Thyroid gland (tissue), 4 donors: ENCODE measurements around the gene GALNT15. TPM values are rescaled to one million over a fixed set of nuclear protein-coding genes. Genes with fewer than 3 reads are reported as not detected.

ENCODE experiments used
- DNase-seq, 2 donors: peaks; one replicate each; pipeline ENCODE4 v3.0.0-alpha.2; 2019
- H3K27ac ChIP-seq, 3 donors: fragments of 200-600 bp; sonication (generic); 1 replicate in 2 of 3; 2 replicates in 1 of 3; pipeline ENCODE4 v1.5.1; 2016 to 2019; ENCODE audit warnings: mild to moderate bottlenecking in 1 of 3, moderate library complexity in 1 of 3
- H3K27me3 ChIP-seq: fragments of 200-600 bp; sonication (generic); one replicate; pipeline ENCODE4 v1.5.1; 2019
- H3K36me3 ChIP-seq, 2 donors: fragments of 200-600 bp; sonication (generic); one replicate each; pipeline ENCODE4 v1.5.1; 2016 to 2019
- H3K4me1 ChIP-seq, 2 donors: fragments of 200-600 bp; sonication (generic); one replicate each; pipeline ENCODE4 v1.5.1; 2017 to 2019
- H3K4me3 ChIP-seq, 3 donors: fragments of 200-600 bp; sonication (generic); replicated peaks in 1 of 3; 1 replicate in 2 of 3; 2 replicates in 1 of 3; pipeline ENCODE4 v1.5.1; 2016; ENCODE audit warnings: mild to moderate bottlenecking in 1 of 3
- H3K9me3 ChIP-seq: fragments of 200-600 bp; sonication (generic); one replicate; pipeline ENCODE4 v1.5.1; 2017
- POLR2A ChIP-seq, 2 donors: fragments of 450-650 bp; IDR thresholded peaks; one replicate each; pipeline ENCODE4 v1.6.1; 2017; ENCODE audit warnings: antibody characterized with exemption in 2 of 2, mild to moderate bottlenecking in 2 of 2, moderate library complexity in 1 of 2
- WGBS, 2 donors: methylation state at CpG; one replicate each; pipeline ENCODE4 v1.1.5; 2017; 5-methylcytosine and 5-hydroxymethylcytosine counted together
- intact Hi-C: fragments of 100-400 bp; cut with DNase I; formaldehyde crosslinking; loops from one replicate; pipeline ENCODE4 v1.15.1; 2023
- total RNA-seq, 4 donors: library from RNA; depleted of rRNA; stranded (reverse); fragments of >200 nt; gene quantifications; one replicate each; pipeline ENCODE4 v1.2.3, GENCODE V29; 2016
- TF ChIP-seq, protein P1 (sequence below), 6 experiments: fragments of 200-600 bp in 3 of 6; fragments of 450-650 bp in 3 of 6; sonication (generic) in 3 of 6; IDR thresholded peaks; one replicate each; pipeline ENCODE4 v1.5.1; 2016 to 2019; ENCODE audit warnings: antibody characterized with exemption in 6 of 6, mild to moderate bottlenecking in 2 of 6, inconsistent platforms in 1 of 6, moderate library complexity in 1 of 6

Gene GALNT15
- total RNA-seq, 4 donors from 2014 or later = 21.3 to 226 (median 49.4) TPM

DNA sequence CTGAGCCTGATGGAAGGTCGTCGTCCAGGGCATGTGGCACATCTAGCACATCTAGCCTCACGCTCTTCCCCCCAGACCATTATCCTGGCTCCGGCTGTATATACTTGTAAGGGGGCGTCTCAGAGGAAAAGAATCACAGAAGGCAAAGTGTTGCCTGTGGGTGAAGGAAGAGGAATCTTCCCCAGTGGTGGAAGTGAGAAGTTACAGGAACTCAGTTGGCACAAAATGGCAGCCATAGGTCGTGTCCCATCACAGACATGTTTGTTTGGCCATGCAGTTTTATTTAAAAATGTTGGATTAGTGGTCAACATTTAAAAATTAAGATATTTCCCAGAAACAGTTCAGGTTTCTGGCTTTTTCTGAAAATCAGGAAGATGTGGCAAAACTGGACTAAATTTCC is 13.6 kb downstream of the GALNT15 start:
- no peak overlapping the region for H3K4me3 ChIP-seq
- WGBS, 2 donors = 90 to 91% methylated on average over 6 of the region's 6 CpGs
- intact Hi-C loops = no loop called here
- H3K27ac ChIP-seq = no peak overlapping the region
- no peaks in the 10 kb centered on the region for H3K36me3 ChIP-seq
- no peak for DNase-seq
- H3K27me3 ChIP-seq = no peaks in the 10 kb centered on the region
- no peaks in the 10 kb centered on the region for H3K4me1 ChIP-seq
- H3K9me3 ChIP-seq = no peaks in the 10 kb centered on the region
- no peak for TF ChIP-seq POLR2A (IDR thresholded peaks at IDR 0.05)
- TF ChIP-seq, protein P1, sequence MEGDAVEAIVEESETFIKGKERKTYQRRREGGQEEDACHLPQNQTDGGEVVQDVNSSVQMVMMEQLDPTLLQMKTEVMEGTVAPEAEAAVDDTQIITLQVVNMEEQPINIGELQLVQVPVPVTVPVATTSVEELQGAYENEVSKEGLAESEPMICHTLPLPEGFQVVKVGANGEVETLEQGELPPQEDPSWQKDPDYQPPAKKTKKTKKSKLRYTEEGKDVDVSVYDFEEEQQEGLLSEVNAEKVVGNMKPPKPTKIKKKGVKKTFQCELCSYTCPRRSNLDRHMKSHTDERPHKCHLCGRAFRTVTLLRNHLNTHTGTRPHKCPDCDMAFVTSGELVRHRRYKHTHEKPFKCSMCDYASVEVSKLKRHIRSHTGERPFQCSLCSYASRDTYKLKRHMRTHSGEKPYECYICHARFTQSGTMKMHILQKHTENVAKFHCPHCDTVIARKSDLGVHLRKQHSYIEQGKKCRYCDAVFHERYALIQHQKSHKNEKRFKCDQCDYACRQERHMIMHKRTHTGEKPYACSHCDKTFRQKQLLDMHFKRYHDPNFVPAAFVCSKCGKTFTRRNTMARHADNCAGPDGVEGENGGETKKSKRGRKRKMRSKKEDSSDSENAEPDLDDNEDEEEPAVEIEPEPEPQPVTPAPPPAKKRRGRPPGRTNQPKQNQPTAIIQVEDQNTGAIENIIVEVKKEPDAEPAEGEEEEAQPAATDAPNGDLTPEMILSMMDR (IDR thresholded peaks at IDR 0.05) = no peak

DNA sequence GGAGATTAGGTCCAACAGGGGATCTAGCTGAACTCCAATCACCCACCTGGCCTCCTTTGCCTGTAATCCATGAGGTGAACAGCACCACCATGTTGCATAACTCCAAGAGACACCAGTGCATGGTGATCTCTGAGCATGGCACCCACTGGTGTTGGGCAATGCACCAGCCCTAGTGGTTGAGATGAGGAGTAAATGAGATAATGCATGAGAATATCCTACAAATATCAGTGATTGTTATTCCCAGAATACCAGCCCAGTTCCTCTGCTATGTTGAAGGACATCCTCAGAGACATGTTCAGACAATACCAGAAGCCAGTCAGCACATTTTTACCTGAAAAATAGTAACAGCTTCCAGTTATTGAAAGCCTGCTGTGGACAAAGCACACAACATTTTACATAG is 14.7 kb downstream of the GALNT15 start:
- intact Hi-C loops = no loop called here
- no peaks in the 10 kb centered on the region for H3K36me3 ChIP-seq
- no peak for DNase-seq
- TF ChIP-seq, protein P1 (IDR thresholded peaks at IDR 0.05) = no peak
- no peak for TF ChIP-seq POLR2A (IDR thresholded peaks at IDR 0.05)
- H3K4me1 ChIP-seq = no peaks in the 10 kb centered on the region
- no peaks in the 10 kb centered on the region for H3K27me3 ChIP-seq
- no peak overlapping the region for H3K27ac ChIP-seq
- no peaks in the 10 kb centered on the region for H3K9me3 ChIP-seq
- H3K4me3 ChIP-seq = no peak overlapping the region

DNA sequence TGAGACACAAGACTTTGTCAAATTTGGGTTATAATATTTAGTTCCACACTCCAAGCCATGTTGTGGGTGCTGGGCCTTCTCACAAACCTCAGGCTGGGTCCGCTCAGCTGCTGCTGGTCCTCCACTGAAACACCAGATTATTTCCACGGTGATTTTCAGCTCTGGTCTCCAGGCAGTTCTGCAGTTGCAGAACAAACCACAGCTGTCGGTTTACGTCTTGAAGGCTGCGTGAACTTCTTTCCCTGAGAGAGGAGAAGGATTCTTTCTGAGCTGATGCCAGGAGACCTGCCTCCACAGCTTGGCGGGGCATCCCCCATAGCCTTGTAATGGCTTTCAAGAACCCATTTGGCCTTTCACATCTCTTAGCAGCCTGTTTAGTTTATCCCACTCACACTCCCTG is 16.2 kb downstream of the GALNT15 start:
- DNase-seq = no peak
- no peak overlapping the region for H3K4me3 ChIP-seq
- H3K27ac ChIP-seq = no peak overlapping the region
- intact Hi-C loops = no loop called here
- no peaks in the 10 kb centered on the region for H3K36me3 ChIP-seq
- TF ChIP-seq POLR2A (IDR thresholded peaks at IDR 0.05) = no peak
- TF ChIP-seq, protein P1 (IDR thresholded peaks at IDR 0.05) = no peak
- 92 to 94% methylated on average over 6 of the region's 6 CpGs for WGBS, 2 donors
- H3K27me3 ChIP-seq = no peaks in the 10 kb centered on the region
- no peaks in the 10 kb centered on the region for H3K9me3 ChIP-seq
- no peaks in the 10 kb centered on the region for H3K4me1 ChIP-seq

DNA sequence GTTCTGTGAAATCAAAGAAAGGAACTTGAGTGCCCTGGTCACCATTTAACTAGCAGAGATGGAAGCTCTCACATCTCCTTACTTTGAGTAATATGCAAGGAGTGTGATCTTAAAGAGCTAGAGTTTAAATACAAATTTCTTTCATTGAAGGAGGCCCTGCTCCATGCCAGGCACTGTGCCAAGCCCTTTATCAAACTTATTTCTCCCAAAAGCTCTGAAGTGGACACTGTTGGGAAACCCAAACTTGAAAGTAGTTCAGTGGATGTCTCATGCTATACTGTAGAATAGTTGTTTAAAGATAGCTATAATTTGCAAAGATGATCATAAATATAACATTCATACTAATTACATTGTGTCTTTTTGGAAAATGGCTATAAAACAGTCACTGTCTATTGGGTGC is 17.1 kb downstream of the GALNT15 start:
- Histone ChIP-seq H3K36me3 (no peaks in the 10 kb centered on the region), H3K4me3 (no peak overlapping the region), H3K27me3 (no peaks in the 10 kb centered on the region), H3K4me1 (no peaks in the 10 kb centered on the region), H3K27ac (no peak overlapping the region), H3K9me3 (no peaks in the 10 kb centered on the region)
- TF ChIP-seq, protein P1 (IDR thresholded peaks at IDR 0.05) = no peak
- TF ChIP-seq POLR2A (IDR thresholded peaks at IDR 0.05) = no peak
- intact Hi-C loops = no loop called here
- peak in 1 of 2 donors; percentile 15 for DNase-seq

DNA sequence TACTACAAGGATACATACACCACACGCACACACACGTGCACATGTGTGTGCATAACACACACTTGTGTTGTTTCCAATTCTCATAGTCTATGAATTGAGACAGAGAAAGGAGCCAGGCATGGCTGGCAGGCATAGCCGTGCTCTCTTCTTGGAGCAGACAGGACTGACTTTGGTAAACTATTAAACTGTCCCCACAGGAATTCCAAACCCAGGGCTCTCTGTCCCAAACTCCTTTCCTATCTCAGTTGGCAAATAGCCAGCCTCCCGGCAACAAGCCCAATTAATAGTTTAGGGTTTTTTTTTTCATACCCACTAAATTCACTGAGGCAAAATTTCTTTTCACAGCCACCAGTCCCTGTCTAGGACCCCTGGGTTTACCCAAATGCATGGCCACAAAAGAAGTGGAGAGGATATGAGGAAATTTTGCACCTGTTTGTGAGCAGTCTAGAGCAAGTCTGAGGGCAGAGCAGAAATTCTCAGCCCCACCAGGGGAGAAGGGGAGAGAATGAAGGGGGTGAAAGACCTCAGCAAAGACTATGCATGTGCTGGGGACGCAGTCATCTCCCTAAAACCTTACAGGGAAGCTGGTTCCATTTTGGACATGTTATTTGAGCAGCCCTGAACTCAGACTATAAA is 17.8 kb downstream of the GALNT15 start:
- TF ChIP-seq, protein P1 (IDR thresholded peaks at IDR 0.05) = no peak
- no peak for TF ChIP-seq POLR2A (IDR thresholded peaks at IDR 0.05)
- intact Hi-C loops = no loop called here
- 67 to 75% methylated on average over 5 of the region's 5 CpGs for WGBS, 2 donors

More for the DNA sequence above, 17.8 kb downstream of the GALNT15 start:
- no peak for DNase-seq
- no peaks in the 10 kb centered on the region for H3K36me3 ChIP-seq
- no peaks in the 10 kb centered on the region for H3K27me3 ChIP-seq
- no peaks in the 10 kb centered on the region for H3K4me1 ChIP-seq
- no peak overlapping the region for H3K4me3 ChIP-seq
- no peak overlapping the region for H3K27ac ChIP-seq
- no peaks in the 10 kb centered on the region for H3K9me3 ChIP-seq
